ENCODE results near the gene SERPINB2.
"Not testable (repeated sequence)": the region's sequence is repeated elsewhere in the genome, so short reads cannot be mapped to it uniquely, and the experiment has no call there.

The SERPINB2 gene

DNA sequence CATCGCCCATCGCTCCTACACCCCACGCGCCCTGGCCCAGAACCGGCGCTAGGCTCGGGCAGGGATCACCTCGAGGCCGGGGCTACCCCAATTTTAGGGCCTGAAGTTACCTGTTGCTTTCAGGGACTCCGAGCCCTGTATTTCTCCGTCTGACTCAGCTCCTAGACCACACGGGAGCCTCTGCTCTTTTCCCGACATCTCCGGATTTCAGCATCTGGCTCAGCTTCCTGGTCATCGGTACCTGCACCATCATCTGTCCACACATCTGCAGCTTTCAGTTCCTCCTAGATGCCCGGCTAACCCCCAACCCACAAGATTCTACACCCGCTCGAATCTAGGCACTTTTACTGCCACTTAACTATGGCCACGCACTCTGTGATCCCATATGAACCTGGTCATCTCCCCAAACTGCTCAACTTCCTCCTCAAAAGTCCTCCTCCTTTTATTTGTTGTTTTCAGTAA lies 49.5 kb downstream of the SERPINB2 start:
- Histone ChIP-seq H3F3A (ENCODE audit: insufficient read depth, low read length) (no peaks in the 10 kb centered on the region), H3K4me3 (ENCODE audit: low read depth, low read length, poor library complexity, severe bottlenecking) (no peak overlapping the region), H3K4me2 (ENCODE audit: low read length) (no peak overlapping the region), H3K79me2 (ENCODE audit: insufficient read depth, low read length) (no peaks in the 10 kb centered on the region), H3K27ac (ENCODE audit: low read depth, low read length, poor library complexity, severe bottlenecking) (no peak overlapping the region), H3K27me3 (ENCODE audit: insufficient read depth, low read length) (no peaks in the 10 kb centered on the region), H3K4me1 (ENCODE audit: insufficient read depth, low read length, severe bottlenecking) (no peaks in the 10 kb centered on the region), H4K20me1 (ENCODE audit: insufficient read depth, low read length) (no peaks in the 10 kb centered on the region), H3K9ac (ENCODE audit: low read length) (no peak overlapping the region), H2AFZ (ENCODE audit: low read length) (no peak overlapping the region), H3K9me3 (ENCODE audit: low read length) (no peaks in the 10 kb centered on the region), H3K9me2 (ENCODE audit: low read depth, low read length) (no peaks in the 10 kb centered on the region), H3K36me3 (ENCODE audit: insufficient read depth, low read length) (no peaks in the 10 kb centered on the region)
- TF ChIP-seq, protein P1, sequence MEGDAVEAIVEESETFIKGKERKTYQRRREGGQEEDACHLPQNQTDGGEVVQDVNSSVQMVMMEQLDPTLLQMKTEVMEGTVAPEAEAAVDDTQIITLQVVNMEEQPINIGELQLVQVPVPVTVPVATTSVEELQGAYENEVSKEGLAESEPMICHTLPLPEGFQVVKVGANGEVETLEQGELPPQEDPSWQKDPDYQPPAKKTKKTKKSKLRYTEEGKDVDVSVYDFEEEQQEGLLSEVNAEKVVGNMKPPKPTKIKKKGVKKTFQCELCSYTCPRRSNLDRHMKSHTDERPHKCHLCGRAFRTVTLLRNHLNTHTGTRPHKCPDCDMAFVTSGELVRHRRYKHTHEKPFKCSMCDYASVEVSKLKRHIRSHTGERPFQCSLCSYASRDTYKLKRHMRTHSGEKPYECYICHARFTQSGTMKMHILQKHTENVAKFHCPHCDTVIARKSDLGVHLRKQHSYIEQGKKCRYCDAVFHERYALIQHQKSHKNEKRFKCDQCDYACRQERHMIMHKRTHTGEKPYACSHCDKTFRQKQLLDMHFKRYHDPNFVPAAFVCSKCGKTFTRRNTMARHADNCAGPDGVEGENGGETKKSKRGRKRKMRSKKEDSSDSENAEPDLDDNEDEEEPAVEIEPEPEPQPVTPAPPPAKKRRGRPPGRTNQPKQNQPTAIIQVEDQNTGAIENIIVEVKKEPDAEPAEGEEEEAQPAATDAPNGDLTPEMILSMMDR (IDR thresholded peaks at IDR 0.05; ENCODE audit: low read length): no peak
- no peak for TF ChIP-seq EZH2 (IDR thresholded peaks at IDR 0.05; ENCODE audit: borderline replicate concordance, low read length)

DNA sequence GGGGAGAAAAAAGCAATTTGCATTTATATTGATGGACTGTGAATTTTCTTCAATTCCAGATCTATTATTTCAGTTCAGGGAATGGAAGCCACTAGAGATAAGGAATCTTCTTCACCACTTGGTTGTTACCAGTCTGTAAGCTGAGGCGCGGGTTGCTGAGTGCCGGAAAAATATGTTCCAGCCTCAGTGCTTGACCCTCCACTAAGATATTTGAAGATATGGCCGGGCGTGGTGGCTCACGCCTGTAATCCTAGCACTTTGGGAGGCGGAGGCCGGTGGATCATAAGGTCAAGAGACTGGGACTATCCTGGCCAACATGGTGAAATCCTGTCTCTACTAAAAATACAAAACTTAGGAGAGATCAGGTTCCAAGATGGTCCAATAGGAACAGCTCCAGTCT lies 52.5 kb downstream of the SERPINB2 start:
- TF ChIP-seq EZH2 (IDR thresholded peaks at IDR 0.05; ENCODE audit: borderline replicate concordance, low read length): no peak
- TF ChIP-seq, protein P1 (IDR thresholded peaks at IDR 0.05; ENCODE audit: low read length): no peak
- Histone ChIP-seq H3K9me3 (ENCODE audit: low read length) (no peaks in the 10 kb centered on the region), H3K4me3 (ENCODE audit: low read depth, low read length, poor library complexity, severe bottlenecking) (no peak overlapping the region)

DNA sequence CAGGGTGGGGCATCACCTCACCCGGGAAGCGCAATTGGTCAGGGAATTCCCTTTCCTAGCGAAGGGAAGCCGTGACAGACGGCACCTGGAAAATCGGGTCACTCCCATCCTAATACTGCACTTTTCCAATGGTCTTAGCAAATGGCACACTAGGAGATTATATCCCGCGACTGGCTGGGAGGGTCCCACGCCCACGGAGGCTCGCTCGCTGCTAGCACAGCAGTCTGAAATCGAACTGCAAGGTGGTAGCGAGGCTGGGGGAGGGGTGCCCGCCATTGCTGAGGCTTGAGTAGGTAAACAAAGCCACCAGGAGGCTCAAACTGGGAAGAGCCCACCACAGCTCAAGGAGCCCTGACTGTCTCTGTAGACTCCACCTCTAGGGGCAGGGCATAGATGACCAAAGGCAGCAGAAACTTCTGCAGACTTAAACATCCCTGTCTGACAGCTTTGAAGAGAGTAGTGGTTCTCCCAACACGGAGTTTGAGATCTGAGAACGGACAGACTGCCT lies 53.1 kb downstream of the SERPINB2 start:
- not testable (repeated sequence) for H3K79me2 ChIP-seq (ENCODE audit: insufficient read depth, low read length); H3K9ac ChIP-seq (ENCODE audit: low read length); H2AFZ ChIP-seq (ENCODE audit: low read length); H3K4me3 ChIP-seq (ENCODE audit: low read depth, low read length, poor library complexity, severe bottlenecking); H3K9me3 ChIP-seq (ENCODE audit: low read length); H3K27ac ChIP-seq (ENCODE audit: low read depth, low read length, poor library complexity, severe bottlenecking); H3K9me2 ChIP-seq (ENCODE audit: low read depth, low read length); H3K36me3 ChIP-seq (ENCODE audit: insufficient read depth, low read length); H3F3A ChIP-seq (ENCODE audit: insufficient read depth, low read length); H4K20me1 ChIP-seq (ENCODE audit: insufficient read depth, low read length); H3K4me2 ChIP-seq (ENCODE audit: low read length); H3K27me3 ChIP-seq (ENCODE audit: insufficient read depth, low read length); H3K4me1 ChIP-seq (ENCODE audit: insufficient read depth, low read length, severe bottlenecking)

More for the DNA sequence above, 52.5 kb downstream of the SERPINB2 start:
- Histone ChIP-seq H4K20me1 (ENCODE audit: insufficient read depth, low read length) (no peaks in the 10 kb centered on the region), H3K27ac (ENCODE audit: low read depth, low read length, poor library complexity, severe bottlenecking) (no peak overlapping the region), H3K27me3 (ENCODE audit: insufficient read depth, low read length) (no peaks in the 10 kb centered on the region), H3K79me2 (ENCODE audit: insufficient read depth, low read length) (no peaks in the 10 kb centered on the region), H3F3A (ENCODE audit: insufficient read depth, low read length) (no peaks in the 10 kb centered on the region), H3K36me3 (ENCODE audit: insufficient read depth, low read length) (no peaks in the 10 kb centered on the region), H3K4me2 (ENCODE audit: low read length) (no peak overlapping the region), H3K9me2 (ENCODE audit: low read depth, low read length) (no peaks in the 10 kb centered on the region), H3K9ac (ENCODE audit: low read length) (no peak overlapping the region), H3K4me1 (ENCODE audit: insufficient read depth, low read length, severe bottlenecking) (no peaks in the 10 kb centered on the region), H2AFZ (ENCODE audit: low read length) (no peak overlapping the region)

DNA sequence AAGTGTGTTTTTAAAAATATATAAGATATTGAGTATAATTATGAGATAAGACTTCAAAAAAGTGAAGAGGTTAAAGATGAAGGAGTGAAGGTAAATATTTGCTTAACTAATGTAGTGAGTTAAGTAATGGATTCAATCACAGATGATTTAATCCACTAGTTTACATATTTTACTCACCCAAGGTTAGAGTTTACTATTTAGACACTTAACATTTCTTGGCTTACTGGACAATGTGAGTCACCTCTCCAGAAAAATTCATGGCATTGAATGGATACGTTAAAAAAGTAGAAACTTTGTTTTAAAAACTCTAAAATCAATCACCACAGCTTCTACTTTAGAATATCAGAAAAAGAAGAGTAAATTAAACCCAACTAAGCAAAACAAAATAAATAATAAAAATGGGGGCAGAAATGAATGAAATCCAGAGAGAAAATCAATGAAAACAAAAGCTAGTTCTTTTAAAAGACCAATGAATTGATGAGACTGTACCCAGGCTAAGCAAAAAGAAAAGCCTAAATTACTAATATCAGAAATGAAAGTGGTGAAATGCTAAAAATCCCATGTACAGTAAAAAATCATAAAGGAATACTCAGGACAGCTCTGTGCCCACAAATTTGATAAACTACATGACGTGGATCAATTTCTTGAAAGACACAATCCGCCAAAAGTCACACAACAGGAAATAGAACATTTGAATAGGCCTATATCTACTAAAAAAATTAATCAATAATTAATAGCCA lies 59.7 kb downstream of the SERPINB2 start:
- Histone ChIP-seq H2AFZ (ENCODE audit: low read length) (no peak overlapping the region), H3K27ac (ENCODE audit: low read depth, low read length, poor library complexity, severe bottlenecking) (no peak overlapping the region)

More for the DNA sequence above, 59.7 kb downstream of the SERPINB2 start:
- no peaks in the 10 kb centered on the region for H3K9me2 ChIP-seq (ENCODE audit: low read depth, low read length)
- no peak for TF ChIP-seq EZH2 (IDR thresholded peaks at IDR 0.05; ENCODE audit: borderline replicate concordance, low read length)
- TF ChIP-seq, protein P1 (IDR thresholded peaks at IDR 0.05; ENCODE audit: low read length): no peak
- no peak overlapping the region for H3K4me2 ChIP-seq (ENCODE audit: low read length)
- H3F3A ChIP-seq (ENCODE audit: insufficient read depth, low read length): no peaks in the 10 kb centered on the region
- no peak overlapping the region for H3K4me3 ChIP-seq (ENCODE audit: low read depth, low read length, poor library complexity, severe bottlenecking)
- no peak overlapping the region for H3K9ac ChIP-seq (ENCODE audit: low read length)
- H3K36me3 ChIP-seq (ENCODE audit: insufficient read depth, low read length): no peaks in the 10 kb centered on the region
- H3K79me2 ChIP-seq (ENCODE audit: insufficient read depth, low read length): no peaks in the 10 kb centered on the region
- H3K4me1 ChIP-seq (ENCODE audit: insufficient read depth, low read length, severe bottlenecking): no peaks in the 10 kb centered on the region
- H3K9me3 ChIP-seq (ENCODE audit: low read length): no peaks in the 10 kb centered on the region
- H3K27me3 ChIP-seq (ENCODE audit: insufficient read depth, low read length): no peaks in the 10 kb centered on the region
- no peaks in the 10 kb centered on the region for H4K20me1 ChIP-seq (ENCODE audit: insufficient read depth, low read length)
